Measurements from ENCODE around the gene FBXL5.

- TF ChIP-seq ZFY (CRISPR knock-in tag; IDR thresholded peaks at IDR 0.05): no peak
- no peak for TF ChIP-seq ZNF513 (CRISPR knock-in tag; conservative IDR thresholded peaks at IDR 0.05)
- TF ChIP-seq ZNF674 (CRISPR knock-in tag; IDR thresholded peaks at IDR 0.05; ENCODE audit: low read depth): no peak
- TF ChIP-seq ZBTB8A (CRISPR knock-in tag; IDR thresholded peaks at IDR 0.05; ENCODE audit: borderline replicate concordance, low read depth): no peak
- TF ChIP-seq ATF7-NPFF (CRISPR knock-in tag; IDR thresholded peaks at IDR 0.05; ENCODE audit: low read depth): no peak
- TF ChIP-seq POLR2A (IDR thresholded peaks at IDR 0.05; ENCODE audit: insufficient read depth in 1 of 2, low read depth in 2 of 2, low read length in 2 of 2): no peak
- TF ChIP-seq CBFB (CRISPR knock-in tag; IDR thresholded peaks at IDR 0.05): no peak
- no peak for TF ChIP-seq AFF4 (CRISPR knock-in tag; IDR thresholded peaks at IDR 0.05)
- no peak for TF ChIP-seq ZNF550 (CRISPR knock-in tag; IDR thresholded peaks at IDR 0.05; ENCODE audit: borderline replicate concordance)
- TF ChIP-seq, protein P1, sequence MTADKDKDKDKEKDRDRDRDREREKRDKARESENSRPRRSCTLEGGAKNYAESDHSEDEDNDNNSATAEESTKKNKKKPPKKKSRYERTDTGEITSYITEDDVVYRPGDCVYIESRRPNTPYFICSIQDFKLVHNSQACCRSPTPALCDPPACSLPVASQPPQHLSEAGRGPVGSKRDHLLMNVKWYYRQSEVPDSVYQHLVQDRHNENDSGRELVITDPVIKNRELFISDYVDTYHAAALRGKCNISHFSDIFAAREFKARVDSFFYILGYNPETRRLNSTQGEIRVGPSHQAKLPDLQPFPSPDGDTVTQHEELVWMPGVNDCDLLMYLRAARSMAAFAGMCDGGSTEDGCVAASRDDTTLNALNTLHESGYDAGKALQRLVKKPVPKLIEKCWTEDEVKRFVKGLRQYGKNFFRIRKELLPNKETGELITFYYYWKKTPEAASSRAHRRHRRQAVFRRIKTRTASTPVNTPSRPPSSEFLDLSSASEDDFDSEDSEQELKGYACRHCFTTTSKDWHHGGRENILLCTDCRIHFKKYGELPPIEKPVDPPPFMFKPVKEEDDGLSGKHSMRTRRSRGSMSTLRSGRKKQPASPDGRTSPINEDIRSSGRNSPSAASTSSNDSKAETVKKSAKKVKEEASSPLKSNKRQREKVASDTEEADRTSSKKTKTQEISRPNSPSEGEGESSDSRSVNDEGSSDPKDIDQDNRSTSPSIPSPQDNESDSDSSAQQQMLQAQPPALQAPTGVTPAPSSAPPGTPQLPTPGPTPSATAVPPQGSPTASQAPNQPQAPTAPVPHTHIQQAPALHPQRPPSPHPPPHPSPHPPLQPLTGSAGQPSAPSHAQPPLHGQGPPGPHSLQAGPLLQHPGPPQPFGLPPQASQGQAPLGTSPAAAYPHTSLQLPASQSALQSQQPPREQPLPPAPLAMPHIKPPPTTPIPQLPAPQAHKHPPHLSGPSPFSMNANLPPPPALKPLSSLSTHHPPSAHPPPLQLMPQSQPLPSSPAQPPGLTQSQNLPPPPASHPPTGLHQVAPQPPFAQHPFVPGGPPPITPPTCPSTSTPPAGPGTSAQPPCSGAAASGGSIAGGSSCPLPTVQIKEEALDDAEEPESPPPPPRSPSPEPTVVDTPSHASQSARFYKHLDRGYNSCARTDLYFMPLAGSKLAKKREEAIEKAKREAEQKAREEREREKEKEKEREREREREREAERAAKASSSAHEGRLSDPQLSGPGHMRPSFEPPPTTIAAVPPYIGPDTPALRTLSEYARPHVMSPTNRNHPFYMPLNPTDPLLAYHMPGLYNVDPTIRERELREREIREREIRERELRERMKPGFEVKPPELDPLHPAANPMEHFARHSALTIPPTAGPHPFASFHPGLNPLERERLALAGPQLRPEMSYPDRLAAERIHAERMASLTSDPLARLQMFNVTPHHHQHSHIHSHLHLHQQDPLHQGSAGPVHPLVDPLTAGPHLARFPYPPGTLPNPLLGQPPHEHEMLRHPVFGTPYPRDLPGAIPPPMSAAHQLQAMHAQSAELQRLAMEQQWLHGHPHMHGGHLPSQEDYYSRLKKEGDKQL (CRISPR knock-in tag; IDR thresholded peaks at IDR 0.05; ENCODE audit: low read depth): no peak
- TF ChIP-seq ARNT (IDR thresholded peaks at IDR 0.05): no peak
These were observed 56.5 kb downstream of the FBXL5 start for GRCh38 chr4:15598644-15599043.
